Breast epithelium (tissue), 3 donors: ENCODE results near the gene CENPX.
A peak's percentile ranks its signal among the peaks of the same experiment; 100 is the strongest.

Experiments used
- POLR2A ChIP-seq: fragments of 450-650 bp; IDR thresholded peaks from one replicate; pipeline ENCODE4 v1.6.1; 2016; ENCODE audit warnings: antibody characterized with exemption, mild to moderate bottlenecking, moderate library complexity
- POLR2AphosphoS5 ChIP-seq, 3 donors: sonication (generic); formaldehyde crosslinking; IDR thresholded peaks; one replicate each; pipeline ENCODE4 v1.6.1; 2017; ENCODE audit warnings: antibody characterized with exemption in 3 of 3
- TF ChIP-seq, protein P1 (sequence below), 3 donors: fragments of 450-650 bp; IDR thresholded peaks; one replicate each; pipeline ENCODE4 v1.5.1; 2016 to 2017; ENCODE audit warnings: antibody characterized with exemption in 3 of 3, mild to moderate bottlenecking in 3 of 3, moderate library complexity in 3 of 3

GRCh38 chr17:81977211-81977808 is 45.4 kb downstream of the CENPX start, which contains the start of gene ASPSCR1:
- TF ChIP-seq, protein P1, sequence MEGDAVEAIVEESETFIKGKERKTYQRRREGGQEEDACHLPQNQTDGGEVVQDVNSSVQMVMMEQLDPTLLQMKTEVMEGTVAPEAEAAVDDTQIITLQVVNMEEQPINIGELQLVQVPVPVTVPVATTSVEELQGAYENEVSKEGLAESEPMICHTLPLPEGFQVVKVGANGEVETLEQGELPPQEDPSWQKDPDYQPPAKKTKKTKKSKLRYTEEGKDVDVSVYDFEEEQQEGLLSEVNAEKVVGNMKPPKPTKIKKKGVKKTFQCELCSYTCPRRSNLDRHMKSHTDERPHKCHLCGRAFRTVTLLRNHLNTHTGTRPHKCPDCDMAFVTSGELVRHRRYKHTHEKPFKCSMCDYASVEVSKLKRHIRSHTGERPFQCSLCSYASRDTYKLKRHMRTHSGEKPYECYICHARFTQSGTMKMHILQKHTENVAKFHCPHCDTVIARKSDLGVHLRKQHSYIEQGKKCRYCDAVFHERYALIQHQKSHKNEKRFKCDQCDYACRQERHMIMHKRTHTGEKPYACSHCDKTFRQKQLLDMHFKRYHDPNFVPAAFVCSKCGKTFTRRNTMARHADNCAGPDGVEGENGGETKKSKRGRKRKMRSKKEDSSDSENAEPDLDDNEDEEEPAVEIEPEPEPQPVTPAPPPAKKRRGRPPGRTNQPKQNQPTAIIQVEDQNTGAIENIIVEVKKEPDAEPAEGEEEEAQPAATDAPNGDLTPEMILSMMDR (IDR thresholded peaks at IDR 0.05): no peak
- TF ChIP-seq POLR2A (no peak), POLR2AphosphoS5 (IDR thresholded peaks at IDR 0.05) (peak; percentile 51 to 73 (median 61))
